OCI-LY3 (cell line): ENCODE measurements around the gene DGKG.

Experiments used
- H2AFZ ChIP-seq: fragments of 200-600, 300-600 bp; shearing (Covaris generic); 2 replicates; pipeline ENCODE4 v1.6.0; 2014; ENCODE audit warnings: antibody characterized with exemption, low read depth, low read length
- H3K27ac ChIP-seq: fragments of 200-600, 300-600 bp; sonication (generic); 2 replicates; pipeline ENCODE4 v1.5.1; 2014; ENCODE audit warnings: mild to moderate bottlenecking, low read length, moderate library complexity, mixed read lengths
- H3K27me3 ChIP-seq: fragments of 200-600, 300-600 bp; sonication (generic); 2 replicates; pipeline ENCODE4 v1.6.1; 2014; ENCODE audit warnings: low read depth, low read length, mixed read lengths
- H3K36me3 ChIP-seq: fragments of 200-600, 300-600 bp; sonication (generic); replicated peaks from 2 replicates; pipeline ENCODE3; 2014; ENCODE audit warnings: low read depth, low read length, mixed read lengths
- H3K4me1 ChIP-seq: fragments of 300-600, 200-600 bp; sonication (generic); 2 replicates; pipeline ENCODE4 v1.6.1; 2014; ENCODE audit warnings: low read length, mixed read lengths
- H3K4me2 ChIP-seq: fragments of 200-600, 300-600 bp; sonication (generic); 2 replicates; pipeline ENCODE4 v1.6.1; 2014; ENCODE audit warnings: low read length, mixed read lengths
- H3K4me3 ChIP-seq: fragments of 300-600, 200-600 bp; sonication (generic); 2 replicates; pipeline ENCODE4 v1.5.1; 2014; ENCODE audit warnings: antibody characterized with exemption, mild to moderate bottlenecking, low read length, moderate library complexity
- H3K79me2 ChIP-seq: fragments of 300-600, 200-600 bp; shearing (Covaris generic); 2 replicates; pipeline ENCODE4 v1.6.1; 2014; ENCODE audit warnings: mild to moderate bottlenecking, low read length, mixed read lengths
- H3K9ac ChIP-seq: fragments of 300-600, 200-600 bp; shearing (Covaris generic); 2 replicates; pipeline ENCODE4 v1.6.0; 2014; ENCODE audit warnings: mild to moderate bottlenecking, low read length, moderate library complexity
- H3K9me3 ChIP-seq: fragments of 200-600, 300-600 bp; shearing (Covaris generic); 2 replicates; pipeline ENCODE4 v1.6.1; 2014; ENCODE audit warnings: low read length, mixed read lengths; ENCODE audit not compliant: insufficient read depth
- H4K20me1 ChIP-seq: fragments of 200-600, 300-600 bp; sonication (generic); 2 replicates; pipeline ENCODE4 v1.6.1; 2016; ENCODE audit warnings: low read length, mixed read lengths; ENCODE audit not compliant: insufficient read depth
- CTCF ChIP-seq: fragments of 200-600, 300-600 bp; sonication (generic); IDR thresholded peaks from 2 replicates; pipeline ENCODE4 v1.5.1; 2014; ENCODE audit warnings: antibody characterized with exemption, low read length, low read depth
- EZH2phosphoT487 ChIP-seq: fragments of 200-600 bp; shearing (Covaris generic); IDR thresholded peaks from 2 replicates; pipeline ENCODE4 v1.6.1; 2018; ENCODE audit warnings: antibody characterized with exemption, mixed run types, low read depth

Gene DGKG

DNA sequence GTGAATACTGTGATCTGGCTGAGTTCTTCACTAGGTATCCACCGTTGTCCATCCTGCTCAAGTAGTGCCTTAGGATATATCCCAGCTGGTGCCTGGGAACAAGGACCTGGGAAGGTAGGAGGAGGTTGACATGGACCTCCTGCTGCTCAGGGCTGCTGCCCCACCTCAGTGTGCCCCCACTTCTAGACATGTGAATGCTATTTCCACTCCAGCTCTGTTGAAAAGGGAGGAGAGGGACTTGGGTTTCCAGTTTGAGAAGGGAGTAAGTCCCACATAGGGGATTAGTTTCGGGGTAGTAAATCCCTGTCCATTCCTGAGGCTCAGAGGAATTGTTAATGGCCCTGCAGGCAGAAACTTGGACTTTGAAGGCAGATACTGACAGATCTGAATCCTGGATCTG lies 220.2 kb downstream of the DGKG start:
- Histone ChIP-seq H3K27ac (no peak overlapping the region), H3K9ac (no peak overlapping the region), H3K4me2 (no peak overlapping the region)

GRCh38 chr3:186138272-186138981 lies 223.6 kb downstream of the DGKG start:
- Histone ChIP-seq H2AFZ (no peak overlapping the region), H4K20me1 (no peaks in the 10 kb centered on the region), H3K9me3 (no peaks in the 10 kb centered on the region), H3K36me3 (no peaks in the 10 kb centered on the region), H3K4me2 (no peak overlapping the region), H3K27ac (no peak overlapping the region), H3K9ac (no peak overlapping the region), H3K79me2 (no peaks in the 10 kb centered on the region), H3K4me1 (0 out of 2 replicates have a peak, but pooled peaks cover 4% of the 10 kb centered on the region), H3K4me3 (no peak overlapping the region), H3K27me3 (peaks cover 8% of the 10 kb centered on the region; the same call in 1 of the 2 replicates)
- TF ChIP-seq EZH2phosphoT487 (no peak), CTCF (no peak)

More for the DNA sequence above, 220.2 kb downstream of the DGKG start:
- Histone ChIP-seq H4K20me1 (no peaks in the 10 kb centered on the region), H3K4me1 (0 out of 2 replicates have a peak, but pooled peaks cover 4% of the 10 kb centered on the region), H2AFZ (no peak overlapping the region), H3K79me2 (no peaks in the 10 kb centered on the region), H3K27me3 (peaks cover 17% of the 10 kb centered on the region; the same call in 1 of the 2 replicates), H3K4me3 (no peak overlapping the region), H3K9me3 (no peaks in the 10 kb centered on the region), H3K36me3 (no peaks in the 10 kb centered on the region)
- no peak for TF ChIP-seq CTCF
- TF ChIP-seq EZH2phosphoT487, result no peak

GRCh38 chr3:186137051-186137685 lies 224.9 kb downstream of the DGKG start:
- no peaks in the 10 kb centered on the region for H3K9me3 ChIP-seq
- no peak overlapping the region for H3K27ac ChIP-seq
- no peaks in the 10 kb centered on the region for H3K36me3 ChIP-seq
- 0 out of 2 replicates have a peak, but pooled peaks cover 2% of the 10 kb centered on the region for H3K4me1 ChIP-seq
- H3K9ac ChIP-seq, result no peak overlapping the region
- no peaks in the 10 kb centered on the region for H4K20me1 ChIP-seq
- H3K27me3 ChIP-seq, result peaks cover 6% of the 10 kb centered on the region; the same call in 1 of the 2 replicates
- TF ChIP-seq CTCF (no peak), EZH2phosphoT487 (no peak)
- H3K4me3 ChIP-seq, result no peak overlapping the region
- H3K4me2 ChIP-seq, result no peak overlapping the region
- H2AFZ ChIP-seq, result no peak overlapping the region
- H3K79me2 ChIP-seq, result no peaks in the 10 kb centered on the region

DNA sequence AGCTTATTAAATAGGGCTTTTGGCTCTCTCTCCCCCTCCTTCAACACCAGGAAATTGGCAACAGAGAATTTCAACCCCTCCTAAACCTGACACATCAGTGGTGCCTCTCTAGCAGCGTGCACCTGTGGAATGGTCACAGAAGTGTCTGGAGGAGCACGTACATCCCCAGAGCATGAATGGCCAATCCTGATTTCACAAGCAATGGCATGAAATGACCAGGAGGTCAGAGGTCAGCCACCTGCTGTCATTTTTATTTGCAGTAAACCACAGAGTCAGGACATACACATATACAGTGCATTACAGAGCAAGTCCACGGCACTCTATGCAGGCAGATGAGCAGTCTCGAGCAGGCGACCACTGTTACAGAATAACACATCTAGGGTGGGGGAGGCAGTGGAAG lies 228.1 kb downstream of the DGKG start:
- no peak overlapping the region for H3K27ac ChIP-seq
- no peaks in the 10 kb centered on the region for H3K36me3 ChIP-seq
- no peak overlapping the region for H3K9ac ChIP-seq
- TF ChIP-seq EZH2phosphoT487 (no peak), CTCF (no peak)
- peaks cover 13% of the 10 kb centered on the region for H3K27me3 ChIP-seq
- no peak overlapping the region for H3K4me2 ChIP-seq
- no peaks in the 10 kb centered on the region for H3K79me2 ChIP-seq
- H3K9me3 ChIP-seq, result no peaks in the 10 kb centered on the region
- H2AFZ ChIP-seq, result no peak overlapping the region
- H4K20me1 ChIP-seq, result no peaks in the 10 kb centered on the region
- no peak overlapping the region for H3K4me3 ChIP-seq
- H3K4me1 ChIP-seq, result no peaks in the 10 kb centered on the region
